GM19025 (cell line): ENCODE data around the gene HECTD4.
"Not testable (repeated sequence)": the region's sequence is repeated elsewhere in the genome, so short reads cannot be mapped to it uniquely, and the experiment has no call there.

Experiments
- ATAC-seq: cut with Tn5 transposase; IDR thresholded peaks from one replicate; pipeline ENCODE4 v1.9.1; 2021; ENCODE audit warnings: mild to moderate bottlenecking, low read depth, moderate library complexity; ENCODE audit not compliant: unreplicated experiment

The HECTD4 gene, protein sequence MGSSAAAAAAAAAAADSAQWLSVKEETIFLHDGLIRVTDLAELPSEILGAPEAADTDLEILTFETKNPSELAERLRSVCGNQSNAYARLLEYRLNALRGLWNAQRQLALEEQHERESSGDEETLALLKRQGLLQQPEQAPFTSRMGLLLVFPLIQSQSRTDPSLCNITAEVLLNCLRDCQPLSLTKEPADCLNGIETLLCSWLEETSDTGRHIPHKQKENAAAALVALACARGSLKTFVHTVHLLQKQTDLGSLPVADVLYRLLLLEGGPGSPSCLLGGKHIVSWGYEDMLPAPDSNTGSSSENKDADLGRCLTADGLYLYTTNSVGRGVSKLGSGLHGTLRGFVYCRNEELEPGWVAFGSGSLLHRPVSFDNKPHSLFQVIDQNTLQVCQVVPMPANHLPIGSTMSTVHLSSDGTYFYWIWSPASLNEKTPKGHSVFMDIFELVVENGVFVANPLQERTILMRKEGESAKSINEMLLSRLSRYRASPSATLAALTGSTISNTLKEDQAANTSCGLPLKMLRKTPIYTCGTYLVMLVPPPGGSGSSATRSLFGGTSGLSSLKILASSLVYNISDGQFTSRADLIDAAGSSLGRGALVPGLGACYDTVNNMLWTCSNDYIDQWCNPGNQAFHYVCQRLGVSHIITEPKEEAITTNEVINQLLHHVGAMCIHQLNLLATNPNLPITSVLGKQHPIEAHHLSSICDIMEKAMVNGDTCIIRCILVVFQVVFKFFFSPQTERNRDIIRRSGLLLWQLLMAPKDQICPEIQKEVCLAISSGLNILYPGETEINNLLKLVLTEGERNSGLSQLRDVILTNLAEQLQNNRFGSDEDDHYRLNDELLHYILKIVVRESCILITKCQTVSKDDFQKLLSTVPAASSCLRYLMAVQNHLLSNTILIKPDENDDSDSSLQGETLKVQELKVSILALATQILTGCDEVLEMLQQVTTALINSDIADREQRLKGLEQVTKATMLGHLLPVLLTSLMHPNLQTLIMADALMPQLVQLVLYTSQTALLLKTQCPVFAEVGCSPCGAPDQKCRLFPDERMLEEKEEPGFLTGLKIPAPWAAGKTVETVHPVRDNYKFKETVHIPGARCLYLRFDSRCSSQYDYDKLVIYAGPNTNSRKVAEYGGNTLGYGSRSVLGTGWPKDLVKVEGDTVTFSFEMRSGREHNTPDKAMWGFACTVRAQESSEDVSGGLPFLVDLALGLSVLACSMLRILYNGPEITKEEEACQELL (N-terminal part only)

DNA sequence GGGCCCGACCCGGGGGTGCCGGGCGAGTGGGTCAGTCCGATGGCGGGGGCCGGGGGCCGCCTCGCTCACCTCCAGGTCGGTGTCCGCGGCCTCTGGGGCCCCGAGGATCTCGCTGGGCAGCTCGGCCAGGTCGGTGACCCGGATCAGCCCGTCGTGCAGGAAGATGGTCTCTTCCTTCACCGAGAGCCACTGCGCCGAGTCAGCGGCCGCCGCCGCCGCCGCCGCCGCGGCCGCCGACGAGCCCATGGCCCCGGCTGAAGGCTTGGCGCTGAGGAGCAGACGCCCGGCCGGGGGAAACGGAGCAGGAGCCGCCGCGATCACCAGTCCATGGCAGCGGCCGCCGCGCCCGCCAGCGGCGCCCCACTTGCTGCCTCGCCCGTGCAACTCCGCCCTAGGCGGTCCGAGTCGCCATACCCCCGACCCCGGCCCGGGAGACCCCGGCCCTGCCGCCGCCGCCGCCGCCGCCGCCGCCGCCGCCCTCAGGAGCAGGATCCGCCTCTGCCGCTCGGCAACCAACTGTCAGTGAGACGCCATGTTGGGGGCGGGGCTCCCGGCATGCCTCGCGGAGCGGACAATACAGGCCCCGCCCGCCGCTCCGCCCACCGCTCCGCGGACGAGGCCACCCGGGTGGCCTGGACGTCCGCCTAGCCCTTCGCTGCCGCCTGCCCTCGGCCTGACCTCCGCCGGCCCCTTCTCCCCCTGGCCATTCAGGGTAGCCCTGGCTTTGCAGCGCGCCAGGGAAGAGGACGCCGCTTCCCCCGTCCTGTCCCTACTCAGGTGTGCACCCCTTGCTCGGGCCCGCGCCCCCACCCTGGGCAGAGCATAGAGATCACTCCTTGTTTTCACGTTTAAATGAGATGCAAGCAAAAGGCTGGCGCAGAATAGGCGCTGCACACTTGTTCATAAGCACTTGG, at the start of gene HECTD4:
HECTD4 (minus strand) TSS at position 549 of the 914 bp plus-strand sequence; CDS start at position 246, 303 bp downstream.
- ATAC-seq, result peak; percentile 88

DNA sequence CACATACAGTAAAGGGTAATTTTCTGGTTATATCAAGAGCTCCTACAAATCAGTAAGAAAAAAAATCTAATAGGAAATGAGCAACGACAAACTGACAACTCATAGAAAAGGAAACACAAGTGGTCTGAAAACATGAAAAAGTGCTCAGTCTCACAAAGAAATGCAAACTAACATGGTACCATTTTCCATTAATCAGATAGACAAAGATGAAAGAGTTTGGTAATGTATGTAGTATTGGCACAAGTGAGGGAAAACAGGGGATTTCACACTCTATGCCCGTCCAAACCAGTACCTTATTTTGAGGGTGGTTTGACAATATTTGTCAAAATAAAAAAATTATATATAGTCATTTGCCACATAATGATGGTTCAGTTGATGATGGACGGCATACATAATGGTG, 49.7 kb upstream of the HECTD4 start:
- ATAC-seq, result no peak

DNA sequence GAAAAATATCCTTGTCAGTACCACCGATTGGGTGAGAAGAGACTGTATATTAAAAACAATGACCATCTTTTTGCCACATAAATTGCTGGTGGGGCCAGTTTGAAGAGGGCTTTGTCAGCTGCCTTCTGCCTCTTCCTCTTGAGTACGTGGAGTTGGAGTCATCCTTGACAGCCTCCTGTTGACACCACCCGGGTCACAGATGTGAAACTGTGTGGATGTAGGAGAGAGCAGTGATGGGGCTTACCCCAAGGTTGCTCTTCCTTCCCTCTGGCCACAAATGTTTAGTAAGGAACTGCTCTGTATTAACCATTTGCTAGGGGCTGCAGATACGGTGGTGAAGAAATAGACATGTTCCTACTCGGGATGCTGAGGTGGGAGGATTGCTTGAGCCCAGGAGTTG, 48.7 kb upstream of the HECTD4 start:
- no peak for ATAC-seq

DNA sequence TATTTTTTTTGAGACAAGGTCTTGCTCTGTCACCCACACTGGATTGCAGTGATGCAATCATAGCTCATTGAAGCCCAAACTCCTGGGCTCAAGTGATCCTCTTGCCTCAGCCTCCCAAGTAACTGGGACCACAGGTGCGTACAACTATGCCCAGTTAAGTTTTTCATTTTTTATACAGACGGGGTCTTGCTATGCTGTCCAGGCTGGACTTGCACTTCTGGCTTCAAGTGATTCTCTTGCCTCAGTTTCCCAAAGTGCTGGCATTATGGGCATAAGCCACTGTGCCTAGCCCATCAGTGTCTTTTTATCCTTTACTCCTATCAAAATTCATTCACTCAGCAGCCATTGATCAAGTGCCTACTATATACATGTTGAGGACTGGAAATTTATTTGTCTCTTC, 45.5 kb upstream of the HECTD4 start:
- ATAC-seq, result no peak

DNA sequence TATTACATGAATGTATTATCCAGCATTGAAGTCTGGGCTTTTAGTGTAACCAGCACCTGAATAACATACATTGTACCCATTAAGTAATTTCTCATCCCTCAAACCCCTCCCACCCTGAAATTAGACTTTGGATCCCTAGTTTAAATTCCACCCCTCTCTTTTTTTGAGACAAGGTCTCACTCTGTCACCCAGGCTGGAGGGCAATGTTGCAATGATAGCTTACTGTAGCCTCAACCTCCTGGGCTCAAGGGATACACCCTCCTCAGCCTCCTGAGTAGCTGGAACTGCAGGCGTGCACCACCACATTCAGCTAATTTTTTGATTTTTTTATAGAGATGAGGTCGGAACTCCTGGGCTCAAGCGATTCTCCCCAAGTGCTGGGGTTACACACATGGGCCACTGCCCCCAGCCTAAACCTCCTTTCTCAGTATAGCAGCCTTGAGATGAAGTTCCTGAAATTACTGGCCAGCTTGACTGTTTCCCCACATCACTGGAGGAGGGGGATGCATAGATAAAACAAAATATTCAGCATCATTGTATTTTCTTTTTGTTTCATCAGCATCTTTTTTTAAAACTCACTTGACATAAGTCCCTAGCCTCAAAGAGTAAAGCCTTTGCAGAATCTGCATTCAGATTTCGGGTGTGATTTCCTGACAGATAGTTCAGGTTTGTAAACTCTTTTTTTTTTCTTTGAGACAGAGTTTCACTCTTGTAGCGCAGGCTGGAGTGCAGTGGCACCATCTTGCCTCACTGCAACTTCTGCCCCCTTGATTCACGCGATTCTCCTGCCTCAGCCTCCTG, 43.6 kb upstream of the HECTD4 start:
- ATAC-seq, result no peak

DNA sequence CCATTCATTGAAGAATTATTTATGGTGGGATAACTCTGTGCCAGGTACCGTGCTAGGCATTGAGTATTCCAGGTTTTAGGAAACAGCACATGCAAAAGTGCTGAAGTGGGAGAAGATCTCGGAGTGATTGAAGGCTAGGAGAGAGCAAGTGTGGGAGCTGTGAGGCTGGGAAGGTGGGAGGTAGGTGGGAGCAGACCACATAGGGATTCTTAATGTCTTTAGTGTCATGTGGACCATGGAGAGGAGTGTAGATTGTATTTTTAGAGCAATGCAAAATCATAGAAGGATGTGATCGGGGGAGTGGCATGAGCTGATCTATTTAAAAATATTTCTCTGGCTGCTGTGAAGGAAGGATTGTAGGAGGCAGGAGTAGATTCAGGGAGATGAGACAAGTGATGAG, 41.9 kb upstream of the HECTD4 start:
- no peak for ATAC-seq

DNA sequence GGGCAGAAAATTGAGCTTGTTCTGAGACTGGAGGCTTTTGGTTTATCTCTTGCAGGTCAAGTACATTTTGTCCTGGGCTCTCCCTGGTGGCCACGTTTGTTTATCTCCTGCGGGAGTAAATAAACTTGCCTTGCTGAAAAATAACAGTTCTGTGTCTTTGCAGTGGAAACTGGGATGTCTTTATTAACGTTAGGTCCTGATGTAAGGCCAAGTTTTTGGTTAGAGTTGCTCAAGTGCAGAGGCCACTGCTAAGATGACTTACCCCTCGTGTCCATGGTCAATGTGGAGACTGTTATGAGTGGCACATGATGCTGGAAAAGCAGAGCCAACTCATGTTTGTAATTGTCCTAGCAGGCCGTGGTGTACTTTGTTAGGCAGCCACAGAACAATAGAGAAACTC, 40.3 kb upstream of the HECTD4 start:
- ATAC-seq, result no peak

DNA sequence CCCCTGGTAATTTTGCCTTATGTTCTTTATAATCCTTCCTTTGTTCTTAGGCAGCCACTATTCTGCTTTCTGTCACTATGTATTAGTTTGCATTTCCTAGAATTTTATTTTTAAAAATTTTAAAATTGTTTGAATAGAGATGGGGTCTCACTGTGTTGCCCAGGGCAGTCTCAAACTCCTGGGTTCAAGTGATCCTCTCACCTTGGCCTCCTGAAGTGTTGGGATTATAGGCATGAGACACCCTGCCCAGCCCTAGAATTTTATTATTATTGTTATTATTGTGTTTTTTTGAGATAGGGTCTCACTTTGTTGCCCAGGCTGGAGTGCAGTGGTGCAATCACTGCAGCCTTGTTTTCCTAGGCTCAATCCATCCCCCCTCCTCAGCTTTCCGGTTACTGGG, 39.1 kb upstream of the HECTD4 start:
- ATAC-seq, result no peak

DNA sequence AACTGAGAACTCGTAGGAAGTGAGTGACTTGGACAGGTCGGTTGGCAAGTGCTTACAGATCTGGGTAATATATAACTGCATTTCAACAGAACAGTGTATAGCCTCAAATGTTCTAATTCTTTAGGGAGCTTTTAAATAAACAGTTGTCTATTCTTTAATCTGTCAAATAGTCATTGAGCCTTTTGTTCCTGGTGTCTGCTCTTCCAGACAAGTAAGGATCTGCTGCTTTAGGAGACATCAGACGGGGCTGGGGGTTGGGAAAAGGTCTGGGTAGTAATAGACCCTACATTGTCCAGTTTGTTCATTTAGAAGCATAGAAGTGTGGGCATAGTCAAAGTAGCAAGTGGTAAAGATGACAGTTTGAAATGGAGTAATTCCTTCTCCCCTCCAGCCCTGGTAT, 38.5 kb upstream of the HECTD4 start:
- ATAC-seq, result no peak

DNA sequence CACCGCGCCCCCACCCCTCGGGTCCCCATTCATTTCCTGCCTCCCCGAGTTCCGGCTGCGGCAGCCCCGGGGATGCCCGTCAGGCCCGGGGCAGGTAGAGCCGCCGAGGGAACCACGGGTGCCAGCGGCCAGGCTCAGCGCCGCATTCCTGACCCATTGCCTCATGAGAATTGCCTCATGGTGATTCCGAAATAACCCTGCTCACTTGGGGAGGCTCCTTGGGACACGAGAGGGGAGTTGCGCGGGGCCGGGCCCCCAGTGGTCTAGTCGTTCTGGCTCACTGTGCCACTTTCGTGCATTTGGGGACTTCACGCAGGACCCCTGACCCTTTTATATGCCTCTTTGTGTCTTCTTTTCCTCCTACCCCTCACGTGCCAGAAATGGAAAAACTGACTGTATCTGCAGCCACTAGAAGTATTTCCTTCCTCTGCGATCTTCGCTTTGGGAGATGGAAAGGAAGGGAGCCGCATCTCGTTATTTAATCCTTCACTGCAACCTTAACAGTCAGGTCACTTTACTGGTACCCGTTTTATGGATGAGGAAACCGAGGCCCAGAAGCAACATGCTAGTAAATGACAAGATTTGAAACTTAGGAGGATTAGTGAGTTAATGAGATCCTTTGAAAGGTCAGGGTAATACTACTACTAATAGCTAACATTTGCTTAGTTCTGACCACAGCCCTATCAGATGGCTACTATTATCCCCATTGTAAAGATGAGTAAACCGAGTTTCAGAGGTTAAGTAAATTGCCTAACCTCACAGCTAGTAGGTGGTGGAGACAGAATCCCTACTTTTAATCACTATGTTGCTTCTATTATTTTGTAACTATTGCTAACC, 37.3 kb upstream of the HECTD4 start:
- no peak for ATAC-seq

DNA sequence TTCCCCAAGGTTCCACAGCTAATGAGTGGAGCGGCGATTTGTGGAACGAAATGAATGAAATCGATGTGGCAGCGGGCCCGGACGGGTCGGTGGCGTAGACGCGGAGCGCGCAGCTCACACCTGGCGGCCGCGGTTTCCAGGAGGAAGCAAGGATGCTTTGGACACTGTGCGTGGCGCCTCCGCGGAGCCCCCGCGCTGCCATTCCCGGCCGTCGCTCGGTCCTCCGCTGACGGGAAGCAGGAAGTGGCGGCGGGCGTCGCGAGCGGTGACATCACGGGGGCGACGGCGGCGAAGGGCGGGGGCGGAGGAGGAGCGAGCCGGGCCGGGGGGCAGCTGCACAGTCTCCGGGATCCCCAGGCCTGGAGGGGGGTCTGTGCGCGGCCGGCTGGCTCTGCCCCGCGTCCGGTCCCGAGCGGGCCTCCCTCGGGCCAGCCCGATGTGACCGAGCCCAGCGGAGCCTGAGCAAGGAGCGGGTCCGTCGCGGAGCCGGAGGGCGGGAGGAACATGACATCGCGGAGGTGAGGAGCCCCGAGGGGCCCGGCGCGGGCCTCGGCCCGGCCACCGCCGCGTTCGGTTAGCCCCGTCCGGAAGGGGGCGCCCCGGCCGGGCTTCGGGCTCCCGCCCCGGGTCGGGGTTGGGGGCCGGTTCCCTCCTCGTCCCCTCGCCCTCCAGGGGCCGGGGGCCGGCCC, 36.5 kb upstream of the HECTD4 start, which contains the start of gene PTPN11:
PTPN11 (plus strand) TSS at position 340 of the 689 bp plus-strand sequence; CDS start at position 505, 165 bp downstream.
- peak; percentile 64 for ATAC-seq

DNA sequence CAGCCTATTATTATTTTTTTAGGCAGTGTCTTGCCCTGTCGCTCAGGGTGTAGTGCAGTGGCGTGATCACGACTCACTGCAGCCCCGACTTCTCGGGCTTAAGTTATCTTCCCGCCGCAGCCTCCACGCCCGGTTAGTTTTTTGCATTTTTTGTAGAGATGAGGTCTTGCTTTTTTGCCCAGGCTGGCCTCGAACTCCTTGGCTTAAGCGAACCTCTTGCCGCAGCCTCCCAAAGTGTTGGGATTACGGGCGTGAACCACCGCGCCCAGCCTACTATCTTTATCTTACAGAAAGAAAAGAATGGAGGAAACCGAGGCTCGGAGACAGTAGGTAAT, 36.0 kb upstream of the HECTD4 start:
- no peak for ATAC-seq

DNA sequence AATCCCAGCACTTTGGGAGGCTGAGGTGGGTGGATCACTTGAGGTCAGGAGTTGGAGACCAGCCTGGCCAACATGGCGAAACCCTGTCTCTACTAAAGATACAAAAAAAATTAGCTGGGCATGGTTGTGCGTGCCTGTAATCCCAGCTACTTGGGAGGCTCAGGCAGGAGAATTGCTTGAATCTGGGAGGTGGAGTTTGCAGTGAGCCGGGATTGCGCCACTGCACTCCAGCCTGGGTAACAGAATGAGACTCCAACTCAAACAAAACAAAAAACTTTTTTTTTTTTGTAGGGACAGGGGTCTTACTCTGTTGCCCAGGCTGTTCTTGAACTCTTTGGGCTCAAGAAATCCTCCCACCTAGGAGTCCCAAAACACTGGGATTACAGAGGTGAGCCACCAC, 33.2 kb upstream of the HECTD4 start:
- not testable (repeated sequence) for ATAC-seq

DNA sequence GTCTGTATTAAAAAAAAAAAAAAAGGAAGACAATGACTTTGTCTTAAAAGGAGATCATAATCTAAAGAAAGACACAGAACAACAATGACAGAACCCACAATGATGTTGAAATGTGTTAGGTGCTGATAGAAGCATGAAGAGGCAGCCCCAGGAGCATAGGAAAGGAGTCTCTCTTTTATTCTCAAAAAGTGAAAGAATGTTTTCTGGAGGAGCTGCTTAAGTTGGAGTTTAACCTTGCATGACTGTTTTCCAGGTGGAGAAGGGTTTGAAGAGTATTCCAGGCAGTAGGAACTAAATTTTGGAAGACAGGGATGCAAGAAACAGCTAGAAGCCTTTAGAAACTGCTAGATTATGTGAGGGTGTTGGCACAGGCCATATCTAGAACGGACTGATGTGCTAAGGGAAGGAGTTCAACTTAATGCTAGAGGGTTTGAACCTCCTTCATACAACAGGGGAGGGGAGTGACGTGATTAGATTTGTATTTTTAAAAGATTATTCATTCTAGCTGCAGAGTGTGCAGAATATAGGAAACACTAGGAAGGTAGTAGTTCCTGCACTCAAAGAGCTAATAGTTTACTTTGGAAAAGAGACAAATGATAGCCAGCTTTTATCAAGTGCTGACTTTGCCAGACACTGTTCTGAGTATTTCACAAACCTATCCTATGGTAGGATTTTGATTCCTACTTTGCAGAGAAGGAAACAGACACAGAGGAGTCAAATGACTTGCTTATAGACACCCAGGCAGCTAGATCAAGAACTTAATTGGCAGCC, 31.8 kb upstream of the HECTD4 start:
- ATAC-seq, result no peak

DNA sequence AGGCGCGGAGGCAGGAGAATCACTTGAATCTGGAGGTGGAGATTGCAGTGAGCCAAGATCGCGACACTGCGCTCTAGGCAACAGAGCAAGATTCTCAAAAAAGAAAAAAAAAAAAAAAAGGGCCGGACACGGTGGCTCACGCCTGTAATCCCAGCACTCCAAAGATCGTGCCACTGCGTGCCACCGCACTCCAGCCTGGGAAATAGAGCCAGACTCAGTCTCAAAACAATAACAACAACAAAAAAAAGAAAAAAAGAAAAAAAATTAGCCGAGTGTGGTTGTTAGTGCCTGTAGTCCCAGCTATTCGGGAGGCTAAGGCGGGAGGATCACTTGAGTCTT, 27.6 kb upstream of the HECTD4 start:
- no peak for ATAC-seq

DNA sequence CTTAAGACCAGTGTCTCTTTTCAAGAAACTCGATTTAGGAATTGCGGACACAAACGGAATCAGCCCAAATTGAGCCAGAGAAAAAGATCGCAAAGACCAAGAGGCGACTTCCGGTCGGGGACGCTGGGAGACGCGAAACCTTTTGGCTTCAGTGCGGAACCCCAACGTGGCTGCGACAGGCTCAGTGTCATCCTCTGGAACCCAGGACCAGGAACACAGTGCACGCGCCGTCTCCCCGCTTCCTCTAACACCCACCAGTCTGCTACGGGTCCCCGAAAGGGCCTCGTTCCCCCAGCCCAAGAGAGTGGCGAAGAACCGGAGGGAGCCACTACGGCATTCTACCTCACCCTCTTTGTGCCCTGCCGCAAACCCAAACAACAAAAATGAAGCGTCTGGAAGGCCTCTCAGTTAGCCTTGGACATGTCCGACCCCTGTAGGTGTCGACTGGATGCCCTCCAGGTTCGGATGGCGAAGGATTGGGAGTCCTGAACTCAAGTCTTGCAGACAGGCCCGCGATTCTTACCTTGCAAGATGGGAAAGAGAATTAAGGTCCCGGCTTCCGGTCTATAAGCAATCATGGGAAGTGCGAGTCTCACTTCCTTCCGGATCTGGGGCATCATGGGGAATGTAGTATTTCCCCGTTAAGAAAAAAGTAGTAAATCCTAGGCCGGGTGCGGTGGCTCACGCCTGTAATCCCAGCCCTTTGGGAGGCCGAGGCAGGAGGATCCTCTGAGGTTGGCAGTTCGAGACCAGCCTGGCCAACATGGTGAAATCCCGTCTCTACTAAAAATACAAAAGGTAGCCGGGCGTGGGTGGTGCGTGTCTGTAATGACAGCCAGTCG, 27.1 kb upstream of the HECTD4 start, which contains the start of gene RPL6:
RPL6 (minus strand) TSS at position 542 of the 842 bp plus-strand sequence. CDS start 949 bp downstream, outside the sequence.
- ATAC-seq, result peak; percentile 68
